Measurements from ENCODE around the gene PEAK1.

Gene PEAK1

GRCh38 chr15:77224352-77224751 is 195.6 kb downstream of the PEAK1 start:
- no peaks in the 10 kb centered on the region for H3K4me1 ChIP-seq (ENCODE audit: control insufficient read depth in 1 of 2, insufficient read depth in 2 of 2, low read length in 2 of 2)

GRCh38 chr15:77221708-77222107 is 198.2 kb downstream of the PEAK1 start:
- no peak overlapping the region for H4K91ac ChIP-seq (ENCODE audit: low read depth, low read length)
- H3K79me2 ChIP-seq (ENCODE audit: control insufficient read depth, insufficient read depth, low read length, poor library complexity): no peaks in the 10 kb centered on the region
- no peaks in the 10 kb centered on the region for H3K27me3 ChIP-seq (ENCODE audit: insufficient read depth, low read length)
- no peak for DNase-seq
- no peak overlapping the region for H2AFZ ChIP-seq (ENCODE audit: insufficient read depth, low read length, poor library complexity)
- no peaks in the 10 kb centered on the region for H3K79me1 ChIP-seq (ENCODE audit: low read length)
- WGBS (ENCODE audit: extremely low coverage, insufficient coverage, insufficient read length): no CpG with 5 or more reads among the region's 3 CpGs
- no peak overlapping the region for H3K4me2 ChIP-seq (ENCODE audit: low read length)
- no peak overlapping the region for H3K4me3 ChIP-seq (ENCODE audit: low read depth, low read length)
- H3K18ac ChIP-seq (ENCODE audit: low read length): no peak overlapping the region
- no peak overlapping the region for H2BK5ac ChIP-seq (ENCODE audit: low read depth, low read length, poor library complexity)
- H3K9ac ChIP-seq (ENCODE audit: low read length): no peak overlapping the region
- no peaks in the 10 kb centered on the region for H3K9me3 ChIP-seq (ENCODE audit: insufficient read depth, low read depth, low read length)
- H3K36me3 ChIP-seq (ENCODE audit: control insufficient read depth in 1 of 2, insufficient read depth in 2 of 2, low read length in 2 of 2): no peaks in the 10 kb centered on the region
- H4K12ac ChIP-seq (ENCODE audit: low read depth, low read length): no peak overlapping the region
- no peak overlapping the region for H3K14ac ChIP-seq (ENCODE audit: low read length)
- no peak overlapping the region for H4K8ac ChIP-seq (ENCODE audit: low read depth, low read length)
- no peak overlapping the region for H3K27ac ChIP-seq (ENCODE audit: low read depth, low read length)
- H3K4me1 ChIP-seq (ENCODE audit: control insufficient read depth in 1 of 2, insufficient read depth in 2 of 2, low read length in 2 of 2): no peaks in the 10 kb centered on the region
- no peak overlapping the region for H2AK5ac ChIP-seq (ENCODE audit: low read length)
- no peak overlapping the region for H3K23ac ChIP-seq (ENCODE audit: low read length)
- no peak overlapping the region for H3K4ac ChIP-seq (ENCODE audit: low read depth, low read length)
- H2BK12ac ChIP-seq (ENCODE audit: low read length): no peak overlapping the region
- no peak overlapping the region for H2BK120ac ChIP-seq (ENCODE audit: insufficient read depth, low read length, poor library complexity)

More at GRCh38 chr15:77224352-77224751, 195.6 kb downstream of the PEAK1 start:
- Histone ChIP-seq H2BK12ac (ENCODE audit: low read length) (no peak overlapping the region), H3K27ac (ENCODE audit: low read depth, low read length) (no peak overlapping the region), H3K9ac (ENCODE audit: low read length) (no peak overlapping the region), H3K14ac (ENCODE audit: low read length) (no peak overlapping the region), H3K36me3 (ENCODE audit: control insufficient read depth in 1 of 2, insufficient read depth in 2 of 2, low read length in 2 of 2) (no peaks in the 10 kb centered on the region), H3K4me3 (ENCODE audit: low read depth, low read length) (no peak overlapping the region), H2BK5ac (ENCODE audit: low read depth, low read length, poor library complexity) (no peak overlapping the region), H3K4me2 (ENCODE audit: low read length) (no peak overlapping the region), H2AFZ (ENCODE audit: insufficient read depth, low read length, poor library complexity) (no peak overlapping the region), H2BK120ac (ENCODE audit: insufficient read depth, low read length, poor library complexity) (no peak overlapping the region), H3K79me1 (ENCODE audit: low read length) (no peaks in the 10 kb centered on the region), H3K23ac (ENCODE audit: low read length) (no peak overlapping the region), H3K27me3 (ENCODE audit: insufficient read depth, low read length) (no peaks in the 10 kb centered on the region), H4K8ac (ENCODE audit: low read depth, low read length) (no peak overlapping the region), H3K18ac (ENCODE audit: low read length) (no peak overlapping the region), H4K12ac (ENCODE audit: low read depth, low read length) (no peak overlapping the region), H4K91ac (ENCODE audit: low read depth, low read length) (no peak overlapping the region), H3K79me2 (ENCODE audit: control insufficient read depth, insufficient read depth, low read length, poor library complexity) (no peaks in the 10 kb centered on the region), H3K4ac (ENCODE audit: low read depth, low read length) (no peak overlapping the region), H3K9me3 (ENCODE audit: insufficient read depth, low read depth, low read length) (no peaks in the 10 kb centered on the region), H2AK5ac (ENCODE audit: low read length) (no peak overlapping the region)
- DNase-seq: no peak
- no CpG with 5 or more reads among the region's 1 CpG for WGBS (ENCODE audit: extremely low coverage, insufficient coverage, insufficient read length)

DNA sequence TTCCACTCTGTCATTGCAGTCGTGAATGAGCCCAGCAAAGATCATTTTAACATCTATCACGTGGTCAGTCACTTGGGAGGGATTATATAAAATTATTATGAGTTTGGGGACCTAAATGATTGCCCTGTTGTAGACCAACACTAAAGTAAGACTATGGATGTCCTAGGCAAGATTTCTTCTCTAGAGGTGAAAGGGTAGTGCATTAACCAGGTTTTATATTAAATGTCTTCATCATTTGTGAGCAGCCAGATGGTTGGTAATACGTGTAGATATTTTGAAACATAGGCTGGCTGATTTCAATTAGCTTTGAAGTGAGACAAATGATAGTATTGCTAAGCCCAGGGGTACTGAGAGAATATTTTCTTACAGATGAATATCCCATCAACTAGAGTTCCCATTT is 198.7 kb downstream of the PEAK1 start:
- Histone ChIP-seq H3K4me1 (ENCODE audit: control insufficient read depth in 1 of 2, insufficient read depth in 2 of 2, low read length in 2 of 2) (no peaks in the 10 kb centered on the region), H3K9me3 (ENCODE audit: insufficient read depth, low read depth, low read length) (no peaks in the 10 kb centered on the region), H2BK120ac (ENCODE audit: insufficient read depth, low read length, poor library complexity) (no peak overlapping the region), H4K8ac (ENCODE audit: low read depth, low read length) (no peak overlapping the region), H4K91ac (ENCODE audit: low read depth, low read length) (no peak overlapping the region), H3K9ac (ENCODE audit: low read length) (no peak overlapping the region), H2AFZ (ENCODE audit: insufficient read depth, low read length, poor library complexity) (no peak overlapping the region), H3K18ac (ENCODE audit: low read length) (no peak overlapping the region), H3K4me3 (ENCODE audit: low read depth, low read length) (no peak overlapping the region), H3K27me3 (ENCODE audit: insufficient read depth, low read length) (no peaks in the 10 kb centered on the region), H3K14ac (ENCODE audit: low read length) (no peak overlapping the region), H3K27ac (ENCODE audit: low read depth, low read length) (no peak overlapping the region), H2BK12ac (ENCODE audit: low read length) (no peak overlapping the region), H3K23ac (ENCODE audit: low read length) (no peak overlapping the region), H4K12ac (ENCODE audit: low read depth, low read length) (no peak overlapping the region), H2AK5ac (ENCODE audit: low read length) (no peak overlapping the region), H3K36me3 (ENCODE audit: control insufficient read depth in 1 of 2, insufficient read depth in 2 of 2, low read length in 2 of 2) (no peaks in the 10 kb centered on the region), H3K79me2 (ENCODE audit: control insufficient read depth, insufficient read depth, low read length, poor library complexity) (no peaks in the 10 kb centered on the region), H3K4me2 (ENCODE audit: low read length) (no peak overlapping the region), H2BK5ac (ENCODE audit: low read depth, low read length, poor library complexity) (no peak overlapping the region), H3K79me1 (ENCODE audit: low read length) (no peaks in the 10 kb centered on the region), H3K4ac (ENCODE audit: low read depth, low read length) (no peak overlapping the region)
- no peak for DNase-seq
- no CpG with 5 or more reads among the region's 3 CpGs for WGBS (ENCODE audit: extremely low coverage, insufficient coverage, insufficient read length)

DNA sequence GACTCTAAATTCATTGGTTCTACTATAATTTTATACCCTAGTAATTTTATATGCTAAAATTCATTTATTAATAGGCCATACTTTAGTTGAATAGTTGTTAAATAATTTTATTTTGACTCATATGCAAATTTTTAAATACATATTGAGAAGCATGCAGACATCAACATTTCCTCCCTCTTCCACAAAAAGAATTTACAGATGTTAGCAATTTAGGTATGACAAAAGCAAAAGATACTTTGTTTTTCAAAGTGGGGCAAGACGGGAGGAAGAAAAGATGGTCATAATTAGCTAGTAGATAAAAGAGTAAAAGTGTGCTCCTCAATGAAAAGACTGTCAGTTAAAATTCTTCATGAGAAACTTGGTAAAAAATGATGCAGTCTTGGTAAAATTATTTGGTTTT is 200.1 kb downstream of the PEAK1 start:
- H2AK5ac ChIP-seq (ENCODE audit: low read length): no peak overlapping the region
- H3K4ac ChIP-seq (ENCODE audit: low read depth, low read length): no peak overlapping the region
- H3K4me1 ChIP-seq (ENCODE audit: control insufficient read depth in 1 of 2, insufficient read depth in 2 of 2, low read length in 2 of 2): no peaks in the 10 kb centered on the region
- no peak overlapping the region for H3K4me2 ChIP-seq (ENCODE audit: low read length)
- no peak overlapping the region for H2AFZ ChIP-seq (ENCODE audit: insufficient read depth, low read length, poor library complexity)
- no peak overlapping the region for H4K91ac ChIP-seq (ENCODE audit: low read depth, low read length)
- no peaks in the 10 kb centered on the region for H3K9me3 ChIP-seq (ENCODE audit: insufficient read depth, low read depth, low read length)
- no peak overlapping the region for H3K14ac ChIP-seq (ENCODE audit: low read length)
- H2BK12ac ChIP-seq (ENCODE audit: low read length): no peak overlapping the region
- H2BK120ac ChIP-seq (ENCODE audit: insufficient read depth, low read length, poor library complexity): no peak overlapping the region
- H3K23ac ChIP-seq (ENCODE audit: low read length): no peak overlapping the region
- no peak overlapping the region for H2BK5ac ChIP-seq (ENCODE audit: low read depth, low read length, poor library complexity)
- H3K9ac ChIP-seq (ENCODE audit: low read length): no peak overlapping the region
- H3K36me3 ChIP-seq (ENCODE audit: control insufficient read depth in 1 of 2, insufficient read depth in 2 of 2, low read length in 2 of 2): no peaks in the 10 kb centered on the region
- no peak for DNase-seq
- no peaks in the 10 kb centered on the region for H3K79me1 ChIP-seq (ENCODE audit: low read length)
- no peak overlapping the region for H3K4me3 ChIP-seq (ENCODE audit: low read depth, low read length)
- H3K79me2 ChIP-seq (ENCODE audit: control insufficient read depth, insufficient read depth, low read length, poor library complexity): no peaks in the 10 kb centered on the region
- no peak overlapping the region for H4K8ac ChIP-seq (ENCODE audit: low read depth, low read length)
- no peak overlapping the region for H3K27ac ChIP-seq (ENCODE audit: low read depth, low read length)
- no peak overlapping the region for H3K18ac ChIP-seq (ENCODE audit: low read length)
- no peak overlapping the region for H4K12ac ChIP-seq (ENCODE audit: low read depth, low read length)
- no peaks in the 10 kb centered on the region for H3K27me3 ChIP-seq (ENCODE audit: insufficient read depth, low read length)
- WGBS (ENCODE audit: extremely low coverage, insufficient coverage, insufficient read length): no CpG with 5 or more reads among the region's 1 CpG

All from trophoblast cell (in vitro differentiated cells and primary cell).